HCT116 (cell line): ENCODE results near the gene BTBD9. TPM values are rescaled to one million over a fixed set of nuclear protein-coding genes. Genes with fewer than 3 reads are reported as not detected.

Experiments used
- ATAC-seq: fragments of 200-7000 bp; cut with Tn5 transposase; 2 replicates; pipeline ENCODE4 v1.9.1; 2020; ENCODE audit warnings: mild to moderate bottlenecking, moderate library complexity
- BruUV-seq: library from RNA; stranded (reverse); fragments of 400-500 nt; replicated peaks from 2 replicates; lab custom pipeline; 2021; lab: Mats Ljungman, UMichigan
- CTCF ChIA-PET: fragments of 300-600 bp; sonication (Branson Sonifier 250); formaldehyde crosslinking; loops from one replicate; lab custom pipeline; 2021; ENCODE audit warnings: antibody characterized with exemption; lab: Charles Lee
- POLR2A ChIA-PET: fragments of 300-600, 350-600 bp; sonication (Branson Sonifier 250); formaldehyde crosslinking; loops from one replicate; lab custom pipeline; 2021; ENCODE audit warnings: antibody characterized with exemption; lab: Charles Lee
- RAD21 ChIA-PET, 2 experiments: fragments of 300-600 bp; sonication (Branson Sonifier 250); formaldehyde crosslinking; loops; one replicate each; lab custom pipeline; 2023; ENCODE audit warnings: low total read pairs in 2 of 2; ENCODE audit not compliant: uncharacterized antibody in 2 of 2, unreplicated experiment in 2 of 2, low non-redundant PET in 1 of 2; lab: Charles Lee
- DNase-seq: peaks from one replicate; pipeline ENCODE4 v3.0.0-alpha.2; 2010; ENCODE audit warnings: low read depth, low spot score
- H2AFZ ChIP-seq: fragments of 200-600 bp; shearing (Covaris generic), sonication (generic); 2 replicates; pipeline ENCODE4 v1.6.1; 2017; ENCODE audit warnings: low read depth, mixed run types, mixed read lengths, antibody characterized with exemption, low read length; ENCODE audit not compliant: poor library complexity, severe bottlenecking
- H3K27ac ChIP-seq: 2 replicates; pipeline ENCODE4 v1.5.1; 2012; ENCODE audit warnings: low read depth, low read length
- H3K27me3 ChIP-seq: fragments of 200-600 bp; sonication (generic); 2 replicates; pipeline ENCODE4 v1.6.1; 2016; ENCODE audit warnings: mixed run types, low read length, mixed read lengths; ENCODE audit not compliant: insufficient read depth
- H3K36me3 ChIP-seq, 2 experiments: fragments of 200-500 bp in 1 of 2; fragments of 200-600 bp in 1 of 2; sonication (Bioruptor generic) in 1 of 2; sonication (generic) in 1 of 2; 2 replicates each; pipeline versions ENCODE4 v1.5.1 to v1.6.1; 2014 to 2016; ENCODE audit warnings: low read length in 2 of 2, inconsistent platforms in 1 of 2, mixed read lengths in 1 of 2, mixed run types in 1 of 2; ENCODE audit not compliant: insufficient read depth in 2 of 2, control insufficient read depth in 1 of 2
- H3K4me1 ChIP-seq, 2 experiments: fragments of 200-600 bp in 1 of 2; sonication (generic) in 1 of 2; 2 replicates each; pipeline versions ENCODE4 v1.5.1 to v1.6.1; 2012 to 2017; ENCODE audit warnings: low read length in 2 of 2, inconsistent platforms in 1 of 2, mild to moderate bottlenecking in 1 of 2, mixed read lengths in 1 of 2, mixed run types in 1 of 2, moderate library complexity in 1 of 2; ENCODE audit not compliant: insufficient read depth in 2 of 2, control insufficient read depth in 1 of 2
- H3K4me2 ChIP-seq: fragments of 200-600 bp; sonication (generic); 2 replicates; pipeline ENCODE4 v1.6.1; 2017; ENCODE audit warnings: mixed run types, low read length, mixed read lengths
- H3K4me3 ChIP-seq, 2 experiments: fragments of 200-600 bp in 1 of 2; sonication (generic) in 1 of 2; replicated peaks in 1 of 2; 2 replicates each; pipeline ENCODE4 v1.5.1; 2011 to 2016; ENCODE audit warnings: low read length in 2 of 2, control low read depth in 1 of 2, low read depth in 1 of 2, mild to moderate bottlenecking in 1 of 2, mixed read lengths in 1 of 2, mixed run types in 1 of 2
- H3K79me2 ChIP-seq: fragments of 200-600 bp; sonication (generic); 2 replicates; pipeline ENCODE4 v1.6.1; 2017; ENCODE audit warnings: mild to moderate bottlenecking, mixed run types, low read length, moderate library complexity, mixed read lengths; ENCODE audit not compliant: insufficient read depth
- H3K9ac ChIP-seq: fragments of 200-600 bp; sonication (generic); 2 replicates; pipeline ENCODE4 v1.6.1; 2016; ENCODE audit warnings: low read length, mixed read lengths
- H3K9me2 ChIP-seq: fragments of 200-600 bp; sonication (generic), shearing (Covaris generic); 2 replicates; pipeline ENCODE4 v1.6.1; 2017; ENCODE audit warnings: mixed run types, mild to moderate bottlenecking, moderate library complexity; ENCODE audit not compliant: insufficient read depth
- H3K9me3 ChIP-seq, 2 experiments: fragments of 200-500 bp in 1 of 2; fragments of 200-600 bp in 1 of 2; sonication (Bioruptor generic) in 1 of 2; sonication (generic) in 1 of 2; 2 replicates each; pipeline ENCODE4 v1.6.1; 2014 to 2017; ENCODE audit warnings: low read length in 2 of 2, mixed read lengths in 2 of 2, inconsistent platforms in 1 of 2, low read depth in 1 of 2, mild to moderate bottlenecking in 1 of 2, mixed run types in 1 of 2, moderate library complexity in 1 of 2; ENCODE audit not compliant: control insufficient read depth in 1 of 2, insufficient read depth in 1 of 2
- H4K20me1 ChIP-seq: fragments of 200-600 bp; sonication (generic), shearing (Covaris generic); 2 replicates; pipeline ENCODE4 v1.6.1; 2017; ENCODE audit warnings: mixed run types, mild to moderate bottlenecking, moderate library complexity; ENCODE audit not compliant: insufficient read depth
- CBX3 ChIP-seq: IDR thresholded peaks from 2 replicates; pipeline ENCODE4 v1.6.1; 2012; ENCODE audit warnings: low read depth
- EGR1 ChIP-seq: IDR thresholded peaks from 2 replicates; pipeline ENCODE4 v1.6.1; 2012; ENCODE audit warnings: low read depth
- ELF1 ChIP-seq: IDR thresholded peaks from 2 replicates; pipeline ENCODE4 v1.6.1; 2012; ENCODE audit warnings: low read depth, borderline replicate concordance
- EZH2phosphoT487 ChIP-seq: fragments of 200-600 bp; IDR thresholded peaks from 2 replicates; pipeline ENCODE4 v1.6.1; 2018; ENCODE audit warnings: antibody characterized with exemption, borderline replicate concordance
- POLR2AphosphoS5 ChIP-seq: IDR thresholded peaks from 2 replicates; pipeline ENCODE4 v1.6.1; 2011; ENCODE audit warnings: mild to moderate bottlenecking, low read depth, low read length, moderate library complexity
- RAD21 ChIP-seq: IDR thresholded peaks from 2 replicates; pipeline ENCODE4 v1.6.1; 2012; ENCODE audit warnings: low read depth, mild to moderate bottlenecking
- SIN3A ChIP-seq: IDR thresholded peaks from 2 replicates; pipeline ENCODE4 v1.6.1; 2012; ENCODE audit warnings: low read depth
- SP1 ChIP-seq: IDR thresholded peaks from 2 replicates; pipeline ENCODE4 v1.6.1; 2012; ENCODE audit warnings: low read depth
- ZFX ChIP-seq: fragments of 450-650 bp; IDR thresholded peaks from 2 replicates; pipeline ENCODE4 v1.6.1; 2017
- ZNF274 ChIP-seq: fragments of 200-500 bp; sonication (Bioruptor generic); IDR thresholded peaks from 2 replicates; pipeline ENCODE4 v1.6.1; 2014; ENCODE audit warnings: mild to moderate bottlenecking, low read depth, low read length, inconsistent platforms
- intact Hi-C: fragments of 100-400 bp; cut with micrococcal nuclease; formaldehyde crosslinking; loops from 2 replicates; pipeline ENCODE4 v1.10.0; 2022
- total RNA-seq: library from RNA; stranded (reverse); gene quantifications from one replicate; pipeline ENCODE4 v1.2.1, GENCODE V29; 2021; ENCODE audit not compliant: unreplicated experiment
- TF ChIP-seq, protein P1 (sequence below), 3 experiments: fragments of 200-600 bp in 1 of 3; sonication (generic) in 1 of 3; IDR thresholded peaks in 2 of 3; conservative IDR thresholded peaks in 1 of 3; 2 replicates each; pipeline ENCODE4 v1.5.1; 2012 to 2017; ENCODE audit warnings: low read depth in 2 of 3, low read length in 2 of 3, antibody characterized with exemption in 1 of 3, borderline replicate concordance in 1 of 3, control low read depth in 1 of 3, mild to moderate bottlenecking in 1 of 3, mixed read lengths in 1 of 3, mixed run types in 1 of 3, moderate library complexity in 1 of 3; ENCODE audit not compliant: insufficient read depth in 1 of 3
- TF ChIP-seq, protein P2 (sequence below): IDR thresholded peaks from 2 replicates; pipeline ENCODE4 v1.6.1; 2012

BTBD9 gene
- total RNA-seq, 1 experiment from 2014 or later = 10.9 TPM

DNA sequence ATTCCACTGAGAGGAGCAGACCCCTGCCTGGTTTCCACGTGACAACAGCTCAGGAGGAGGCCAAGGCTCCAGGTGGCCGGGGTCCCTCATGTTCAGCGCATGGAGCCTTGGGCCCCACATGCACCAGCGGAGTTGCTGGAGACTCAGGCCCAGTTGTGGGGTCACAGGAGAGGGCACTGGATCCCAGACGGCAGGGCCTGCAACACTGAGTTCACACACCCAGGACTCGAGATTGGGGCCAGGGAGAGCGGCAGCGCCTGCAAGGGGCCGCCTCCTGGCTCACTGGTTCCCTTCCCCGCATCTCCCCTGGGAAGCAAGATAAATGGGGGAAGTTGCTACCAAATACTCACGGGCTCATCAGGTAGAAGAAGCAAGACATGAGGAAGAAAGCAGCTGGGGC lies 472.1 kb downstream of the BTBD9 start (continued):
- TF ChIP-seq ZFX (no peak), EZH2phosphoT487 (no peak), SIN3A (no peak), ZNF274 (no peak)
- TF ChIP-seq, protein P1, sequence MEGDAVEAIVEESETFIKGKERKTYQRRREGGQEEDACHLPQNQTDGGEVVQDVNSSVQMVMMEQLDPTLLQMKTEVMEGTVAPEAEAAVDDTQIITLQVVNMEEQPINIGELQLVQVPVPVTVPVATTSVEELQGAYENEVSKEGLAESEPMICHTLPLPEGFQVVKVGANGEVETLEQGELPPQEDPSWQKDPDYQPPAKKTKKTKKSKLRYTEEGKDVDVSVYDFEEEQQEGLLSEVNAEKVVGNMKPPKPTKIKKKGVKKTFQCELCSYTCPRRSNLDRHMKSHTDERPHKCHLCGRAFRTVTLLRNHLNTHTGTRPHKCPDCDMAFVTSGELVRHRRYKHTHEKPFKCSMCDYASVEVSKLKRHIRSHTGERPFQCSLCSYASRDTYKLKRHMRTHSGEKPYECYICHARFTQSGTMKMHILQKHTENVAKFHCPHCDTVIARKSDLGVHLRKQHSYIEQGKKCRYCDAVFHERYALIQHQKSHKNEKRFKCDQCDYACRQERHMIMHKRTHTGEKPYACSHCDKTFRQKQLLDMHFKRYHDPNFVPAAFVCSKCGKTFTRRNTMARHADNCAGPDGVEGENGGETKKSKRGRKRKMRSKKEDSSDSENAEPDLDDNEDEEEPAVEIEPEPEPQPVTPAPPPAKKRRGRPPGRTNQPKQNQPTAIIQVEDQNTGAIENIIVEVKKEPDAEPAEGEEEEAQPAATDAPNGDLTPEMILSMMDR (IDR thresholded peaks at IDR 0.05 in 2 of 3, conservative IDR thresholded peaks at IDR 0.05 in 1 of 3; ENCODE audit: borderline replicate concordance in 1 of 3, insufficient read depth in 1 of 3, low read depth in 2 of 3, low read length in 2 of 3) = no peak
- TF ChIP-seq, all 23 proteins: peak for 0

DNA sequence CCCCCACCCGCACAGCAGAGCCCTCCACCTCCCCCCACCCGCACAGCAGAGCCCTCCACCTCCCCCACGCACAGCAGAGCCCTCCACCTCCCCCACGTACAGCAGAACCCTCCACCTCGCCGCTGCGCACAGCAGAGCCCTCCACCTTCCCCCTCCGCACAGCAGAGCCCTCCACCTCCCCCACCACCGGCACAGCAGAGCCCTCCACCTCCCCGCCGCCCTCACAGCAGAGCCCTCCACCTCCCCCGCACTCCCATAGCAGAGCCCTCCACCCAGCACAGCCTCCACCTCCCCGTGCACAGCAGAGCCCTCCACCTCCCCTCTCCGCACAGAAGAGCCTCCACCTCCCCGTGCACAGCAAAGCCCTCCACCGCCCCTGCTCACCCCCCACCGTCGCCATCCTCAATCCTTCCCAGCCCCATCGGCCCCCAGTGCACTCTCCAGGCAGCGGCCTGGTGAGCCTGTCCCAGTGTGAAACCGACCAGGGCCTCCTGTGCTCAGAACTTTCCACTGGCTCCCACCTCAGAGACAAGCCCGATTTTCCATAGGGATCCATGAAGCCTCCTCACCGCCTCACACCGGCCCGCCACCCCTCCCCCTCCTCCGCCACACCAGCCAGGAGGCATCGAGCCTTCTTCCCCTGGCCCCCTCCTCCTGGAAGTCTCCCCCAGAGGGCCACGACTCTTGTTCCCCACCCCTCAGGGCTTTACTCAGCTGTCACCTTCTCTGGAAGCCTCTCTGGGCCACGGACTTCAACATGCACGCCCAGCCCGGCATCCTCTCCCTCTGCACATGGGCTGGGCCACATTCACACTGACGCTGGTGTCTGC lies 473.1 kb downstream of the BTBD9 start:
- Histone ChIP-seq H3K4me2 (no peak overlapping the region), H3K4me3 (no peak overlapping the region), H3K9me3 (no peaks in the 10 kb centered on the region), H3K9ac (no peak overlapping the region), H2AFZ (no peak overlapping the region), H3K27ac (no peak overlapping the region), H4K20me1 (no peaks in the 10 kb centered on the region), H3K4me1 (no peaks in the 10 kb centered on the region), H3K9me2 (no peaks in the 10 kb centered on the region), H3K36me3 (no peaks in the 10 kb centered on the region), H3K79me2 (no peaks in the 10 kb centered on the region), H3K27me3 (no peaks in the 10 kb centered on the region)
- CTCF ChIA-PET = no interaction called here
- no peak for ATAC-seq
- POLR2A ChIA-PET = no interaction called here
- RAD21 ChIA-PET = no interaction called here
- no TSS peak for BruUV-seq
- intact Hi-C loops = no loop called here
- DNase-seq = no peak
- no peak for TF ChIP-seq CBX3
- no peak for TF ChIP-seq ELF1
- TF ChIP-seq EGR1 = no peak
- no peak for TF ChIP-seq ZFX
- TF ChIP-seq SIN3A = no peak
- TF ChIP-seq RAD21 = no peak
- TF ChIP-seq POLR2AphosphoS5 = no peak
- TF ChIP-seq SP1 = no peak
- TF ChIP-seq, protein P2, sequence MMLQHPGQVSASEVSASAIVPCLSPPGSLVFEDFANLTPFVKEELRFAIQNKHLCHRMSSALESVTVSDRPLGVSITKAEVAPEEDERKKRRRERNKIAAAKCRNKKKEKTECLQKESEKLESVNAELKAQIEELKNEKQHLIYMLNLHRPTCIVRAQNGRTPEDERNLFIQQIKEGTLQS = no peak
- no peak for TF ChIP-seq EZH2phosphoT487
